GM21381 (cell line): Measurements from ENCODE around the gene TUBB1.

Experiments
- ATAC-seq: cut with Tn5 transposase; IDR thresholded peaks from one replicate; pipeline ENCODE4 v1.9.1; 2021; ENCODE audit warnings: mild to moderate bottlenecking, moderate library complexity; ENCODE audit not compliant: unreplicated experiment

TUBB1 gene

GRCh38 chr20:59074456-59074855 is 55.2 kb downstream of the TUBB1 start:
- ATAC-seq, result no peak

GRCh38 chr20:59075934-59076508 is 56.8 kb downstream of the TUBB1 start:
- no peak for ATAC-seq
